Brain microvascular endothelial cell (primary cell): Measurements from ENCODE around the gene MTA3.
"Not testable (repeated sequence)": the region's sequence is repeated elsewhere in the genome, so short reads cannot be mapped to it uniquely, and the experiment has no call there.

ENCODE experiments used
- DNase-seq: peaks from one replicate; pipeline ENCODE4 v3.0.0-alpha.2; 2020
- H3K27ac ChIP-seq: fragments of 250-450 bp; sonication (Bioruptor Pico); 2 replicates; pipeline ENCODE4 v1.5.1; 2020; ENCODE audit warnings: mild to moderate bottlenecking, moderate library complexity
- H3K27me3 ChIP-seq: fragments of 250-450 bp; sonication (Bioruptor Pico); replicated peaks from 2 replicates; pipeline ENCODE4 v1.5.1; 2020; ENCODE audit warnings: mild to moderate bottlenecking
- H3K36me3 ChIP-seq: fragments of 250-450 bp; sonication (Bioruptor Pico); replicated peaks from 2 replicates; pipeline ENCODE4 v1.5.1; 2020; ENCODE audit warnings: mild to moderate bottlenecking
- H3K4me3 ChIP-seq: 2 replicates; pipeline ENCODE4 v1.5.1; 2011; ENCODE audit warnings: low read depth, mild to moderate bottlenecking, control low read depth, low read length, moderate library complexity
- in situ Hi-C: cut with HindIII; loops from 2 replicates; pipeline ENCODE4 v1.10.0; 2017; ENCODE audit warnings: low sequenced_read_pairs, low pct_ligation_motif_present
- TF ChIP-seq, protein P1 (sequence below): IDR thresholded peaks from 2 replicates; pipeline ENCODE4 v1.5.1; 2011; ENCODE audit warnings: low read depth, mild to moderate bottlenecking, moderate library complexity, low read length, control low read depth, inconsistent platforms; ENCODE audit errors: missing control alignments

MTA3 gene

DNA sequence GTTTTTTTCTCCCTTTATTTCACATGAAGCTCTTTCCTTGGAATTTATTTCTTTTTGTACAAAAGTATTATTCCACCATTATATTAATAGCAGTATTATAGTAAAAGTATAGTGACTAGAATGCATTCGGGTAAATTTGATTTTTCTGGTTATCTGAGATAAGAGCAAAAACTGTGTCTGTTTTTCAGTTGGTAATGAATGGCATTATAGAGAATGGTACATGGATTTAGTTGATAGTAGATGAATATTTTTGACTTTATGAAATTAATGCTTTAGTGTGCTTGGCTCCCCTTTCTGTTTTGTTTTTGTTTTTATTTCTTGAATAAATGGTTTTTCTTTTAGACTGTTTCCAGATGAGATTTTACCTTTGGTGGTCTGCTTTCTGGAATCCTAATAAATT lies 71.8 kb downstream of the MTA3 start:
- TF ChIP-seq, protein P1, sequence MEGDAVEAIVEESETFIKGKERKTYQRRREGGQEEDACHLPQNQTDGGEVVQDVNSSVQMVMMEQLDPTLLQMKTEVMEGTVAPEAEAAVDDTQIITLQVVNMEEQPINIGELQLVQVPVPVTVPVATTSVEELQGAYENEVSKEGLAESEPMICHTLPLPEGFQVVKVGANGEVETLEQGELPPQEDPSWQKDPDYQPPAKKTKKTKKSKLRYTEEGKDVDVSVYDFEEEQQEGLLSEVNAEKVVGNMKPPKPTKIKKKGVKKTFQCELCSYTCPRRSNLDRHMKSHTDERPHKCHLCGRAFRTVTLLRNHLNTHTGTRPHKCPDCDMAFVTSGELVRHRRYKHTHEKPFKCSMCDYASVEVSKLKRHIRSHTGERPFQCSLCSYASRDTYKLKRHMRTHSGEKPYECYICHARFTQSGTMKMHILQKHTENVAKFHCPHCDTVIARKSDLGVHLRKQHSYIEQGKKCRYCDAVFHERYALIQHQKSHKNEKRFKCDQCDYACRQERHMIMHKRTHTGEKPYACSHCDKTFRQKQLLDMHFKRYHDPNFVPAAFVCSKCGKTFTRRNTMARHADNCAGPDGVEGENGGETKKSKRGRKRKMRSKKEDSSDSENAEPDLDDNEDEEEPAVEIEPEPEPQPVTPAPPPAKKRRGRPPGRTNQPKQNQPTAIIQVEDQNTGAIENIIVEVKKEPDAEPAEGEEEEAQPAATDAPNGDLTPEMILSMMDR = no peak
- in situ Hi-C loops = no loop called here
- no peak for DNase-seq

GRCh38 chr2:42642371-42642770 lies 73.9 kb downstream of the MTA3 start:
- H3K27ac ChIP-seq, H3K4me3 ChIP-seq, in situ Hi-C loops, H3K27me3 ChIP-seq, H3K36me3 ChIP-seq, DNase-seq: not testable (repeated sequence)

More for the DNA sequence above, 71.8 kb downstream of the MTA3 start:
- Histone ChIP-seq H3K36me3 (peaks cover under 1% of the 10 kb centered on the region), H3K27me3 (no peaks in the 10 kb centered on the region), H3K27ac (no peak overlapping the region), H3K4me3 (no peak overlapping the region)

DNA sequence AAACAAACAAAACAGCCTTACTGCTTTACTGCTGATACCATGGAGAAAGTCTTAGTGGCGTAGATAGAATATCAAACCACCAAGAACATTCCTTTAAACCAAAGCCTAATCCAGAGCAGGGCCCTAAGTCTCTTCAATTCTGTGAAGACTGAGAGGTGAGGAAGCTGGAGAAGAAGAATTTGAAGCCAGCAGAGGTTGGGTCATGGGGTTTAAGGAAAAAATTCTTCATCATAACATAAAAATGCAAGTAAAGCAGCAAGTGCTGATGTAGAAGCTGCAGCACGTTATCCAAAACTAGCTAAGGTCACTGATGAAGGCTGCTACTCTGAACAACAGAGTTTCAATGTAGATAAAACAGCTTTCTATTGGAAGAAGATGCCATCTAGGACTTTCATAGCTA lies 77.1 kb downstream of the MTA3 start:
- TF ChIP-seq, protein P1 = no peak
- H3K27me3 ChIP-seq = no peaks in the 10 kb centered on the region
- in situ Hi-C loops = no loop called here
- no peak overlapping the region for H3K4me3 ChIP-seq
- no peak for DNase-seq
- H3K27ac ChIP-seq = no peak overlapping the region
- H3K36me3 ChIP-seq = peaks cover 8% of the 10 kb centered on the region

- TF ChIP-seq, protein P1 = no peak
- Histone ChIP-seq H3K36me3 (peaks cover 8% of the 10 kb centered on the region), H3K4me3 (no peak overlapping the region), H3K27me3 (no peaks in the 10 kb centered on the region), H3K27ac (no peak overlapping the region)
- no peak for DNase-seq
- in situ Hi-C loops = no loop called here
These were observed 80.4 kb downstream of the MTA3 start for GRCh38 chr2:42648796-42649195.

DNA sequence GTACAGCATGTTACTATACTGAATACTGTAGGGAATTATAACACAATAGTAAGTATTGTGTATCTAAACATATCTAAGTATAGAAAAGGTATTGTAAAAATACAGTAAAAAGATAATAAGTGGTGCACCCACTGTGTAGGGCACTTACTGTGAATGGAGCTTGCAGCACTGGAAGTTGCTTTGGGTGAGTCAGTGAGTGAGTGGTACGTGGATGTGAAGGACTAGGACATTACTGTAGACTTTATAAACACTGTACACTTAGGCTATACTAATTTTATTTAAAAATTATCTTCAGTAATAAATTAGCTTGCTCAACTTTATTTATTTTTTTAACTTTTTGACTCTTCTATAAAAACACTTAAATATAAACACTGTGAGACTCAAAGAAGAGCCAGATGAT lies 82.6 kb downstream of the MTA3 start:
- TF ChIP-seq, protein P1 = no peak
- Histone ChIP-seq H3K36me3 (peaks cover 7% of the 10 kb centered on the region), H3K4me3 (no peak overlapping the region), H3K27me3 (no peaks in the 10 kb centered on the region), H3K27ac (no peak overlapping the region)
- in situ Hi-C loops = no loop called here
- DNase-seq = no peak

DNA sequence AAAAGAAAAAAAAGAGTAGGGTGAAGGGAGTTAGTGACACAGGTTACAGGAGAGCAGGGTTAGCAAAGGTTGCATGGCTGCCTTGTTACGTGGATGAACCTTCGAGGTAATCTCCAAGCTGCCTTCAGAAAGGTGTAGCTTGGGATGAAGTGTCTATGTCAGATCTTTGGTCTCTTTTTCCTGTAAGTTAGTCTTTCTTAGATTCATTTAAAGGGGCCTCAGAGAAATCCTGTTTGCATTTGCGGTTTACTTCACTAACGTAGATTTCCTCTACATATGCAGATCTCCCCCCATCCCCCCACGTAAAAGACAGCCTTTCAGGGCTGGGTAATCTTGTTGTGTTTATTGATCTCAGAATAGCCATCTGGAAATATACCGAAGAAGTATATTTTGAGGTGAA lies 83.7 kb downstream of the MTA3 start:
- in situ Hi-C loops = no loop called here
- no peak for DNase-seq
- TF ChIP-seq, protein P1 = no peak
- Histone ChIP-seq H3K4me3 (no peak overlapping the region), H3K36me3 (peaks cover 6% of the 10 kb centered on the region), H3K27me3 (no peaks in the 10 kb centered on the region), H3K27ac (no peak overlapping the region)
